BE2C (cell line): ENCODE results near the gene HNRNPA3.

ENCODE experiments used
- DNase-seq: peaks from one replicate; pipeline ENCODE4 v3.0.0-alpha.2; 2020
- H3K27me3 ChIP-seq: fragments of 250-450 bp; sonication (Bioruptor Pico); 2 replicates; pipeline ENCODE4 v1.5.1; 2020; ENCODE audit warnings: mild to moderate bottlenecking
- H3K36me3 ChIP-seq: fragments of 250-450 bp; sonication (Bioruptor Pico); 2 replicates; pipeline ENCODE4 v1.5.1; 2020; ENCODE audit warnings: mild to moderate bottlenecking
- H3K4me1 ChIP-seq: fragments of 250-450 bp; sonication (Bioruptor Pico); 2 replicates; pipeline ENCODE4 v1.5.1; 2020
- H3K4me3 ChIP-seq: 2 replicates; pipeline ENCODE4 v1.5.1; 2011; ENCODE audit warnings: low read depth, low read length
- H3K9me3 ChIP-seq: fragments of 250-450 bp; sonication (Bioruptor Pico); 2 replicates; pipeline ENCODE4 v1.5.1; 2020
- CTCF ChIP-seq: IDR thresholded peaks from 2 replicates; pipeline ENCODE4 v1.5.1; 2012; ENCODE audit warnings: mild to moderate bottlenecking, low read depth, low read length

Gene HNRNPA3

GRCh38 chr2:177250461-177250860 lies 37.9 kb downstream of the HNRNPA3 start:
- no peak for DNase-seq
- H3K27me3 ChIP-seq: no peaks in the 10 kb centered on the region
- no peaks in the 10 kb centered on the region for H3K4me1 ChIP-seq
- TF ChIP-seq CTCF: no peak
- no peak overlapping the region for H3K4me3 ChIP-seq
- H3K36me3 ChIP-seq: no peaks in the 10 kb centered on the region
- no peaks in the 10 kb centered on the region for H3K9me3 ChIP-seq

GRCh38 chr2:177251165-177251542 lies 38.6 kb downstream of the HNRNPA3 start:
- DNase-seq: no peak
- Histone ChIP-seq H3K4me1 (no peaks in the 10 kb centered on the region), H3K27me3 (no peaks in the 10 kb centered on the region), H3K36me3 (no peaks in the 10 kb centered on the region), H3K9me3 (no peaks in the 10 kb centered on the region), H3K4me3 (no peak overlapping the region)
- no peak for TF ChIP-seq CTCF

- TF ChIP-seq CTCF: no peak
- H3K4me3 ChIP-seq: no peak overlapping the region
- H3K9me3 ChIP-seq: no peaks in the 10 kb centered on the region
- H3K27me3 ChIP-seq: no peaks in the 10 kb centered on the region
- H3K4me1 ChIP-seq: no peaks in the 10 kb centered on the region
- no peaks in the 10 kb centered on the region for H3K36me3 ChIP-seq
- no peak for DNase-seq
Observed at GRCh38 chr2:177252808-177253531, 40.4 kb downstream of the HNRNPA3 start.

GRCh38 chr2:177253704-177254103 lies 41.1 kb downstream of the HNRNPA3 start:
- no peaks in the 10 kb centered on the region for H3K4me1 ChIP-seq
- no peak for DNase-seq
- no peak for TF ChIP-seq CTCF
- no peaks in the 10 kb centered on the region for H3K9me3 ChIP-seq
- H3K27me3 ChIP-seq: no peaks in the 10 kb centered on the region
- H3K4me3 ChIP-seq: no peak overlapping the region
- H3K36me3 ChIP-seq: no peaks in the 10 kb centered on the region

DNA sequence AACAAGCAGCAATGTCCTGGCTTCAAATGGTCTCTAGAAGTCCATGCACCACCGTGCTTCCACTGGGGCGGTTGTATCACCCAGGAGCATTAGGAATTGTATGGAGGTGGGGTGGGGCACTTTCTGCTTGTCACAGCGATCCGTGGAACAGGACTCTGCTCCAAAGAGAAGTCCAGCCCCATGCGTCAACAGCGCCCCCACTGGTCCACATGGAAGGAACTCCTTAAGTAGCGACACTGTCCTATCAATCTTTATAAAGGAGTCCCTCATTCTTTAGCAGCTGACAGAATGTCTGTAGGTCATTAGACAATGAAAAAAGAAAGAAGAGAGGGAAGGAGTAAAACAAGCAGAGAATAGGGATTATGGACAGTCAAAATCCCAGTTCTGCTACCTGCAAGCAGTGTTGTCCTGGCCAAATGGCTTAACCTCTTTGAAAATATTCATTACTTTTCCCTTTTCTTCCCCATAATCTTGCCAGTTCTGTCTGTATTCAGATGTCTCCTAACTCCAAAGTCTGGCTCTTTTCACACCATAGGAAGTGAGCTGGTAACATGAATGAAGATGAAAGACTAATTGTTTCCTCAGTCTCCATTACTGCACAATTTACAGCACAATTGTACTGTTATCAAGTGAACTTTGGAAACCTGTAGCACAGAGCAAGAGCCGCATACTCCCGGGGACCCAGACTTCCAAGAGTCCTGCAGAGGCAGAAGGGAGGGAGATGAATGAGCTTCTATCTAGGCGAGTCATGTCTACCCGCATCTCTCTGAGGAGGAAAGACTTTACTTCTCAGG lies 42.0 kb downstream of the HNRNPA3 start:
- Histone ChIP-seq H3K4me3 (no peak overlapping the region), H3K9me3 (no peaks in the 10 kb centered on the region), H3K36me3 (no peaks in the 10 kb centered on the region), H3K27me3 (no peaks in the 10 kb centered on the region), H3K4me1 (no peaks in the 10 kb centered on the region)
- DNase-seq: peak; percentile 22
- peak; percentile 41 for TF ChIP-seq CTCF

- no peak for DNase-seq
- TF ChIP-seq CTCF: no peak
- Histone ChIP-seq H3K4me1 (no peaks in the 10 kb centered on the region), H3K36me3 (no peaks in the 10 kb centered on the region), H3K4me3 (no peak overlapping the region), H3K27me3 (no peaks in the 10 kb centered on the region), H3K9me3 (no peaks in the 10 kb centered on the region)
Observed at GRCh38 chr2:177255227-177255601, 42.6 kb downstream of the HNRNPA3 start.
